Pulmonary artery endothelial cell (primary cell): ENCODE measurements around the gene C2CD2. TPM values are rescaled to one million over a fixed set of nuclear protein-coding genes. Genes with fewer than 3 reads are reported as not detected.
"Not testable (repeated sequence)": the region's sequence is repeated elsewhere in the genome, so short reads cannot be mapped to it uniquely, and the experiment has no call there.

Source experiments
- DNase-seq: peaks from one replicate; pipeline ENCODE4 v3.0.0-alpha.2; 2011; ENCODE audit warnings: low read depth, low spot score
- total RNA-seq: library from RNA; depleted of rRNA; stranded (reverse); fragments of >200 nt; gene quantifications from 2 replicates; pipeline ENCODE4 v1.2.3, GENCODE V29; 2014

The C2CD2 gene
- total RNA-seq, 1 donor from 2014 or later: 35.1 TPM

DNA sequence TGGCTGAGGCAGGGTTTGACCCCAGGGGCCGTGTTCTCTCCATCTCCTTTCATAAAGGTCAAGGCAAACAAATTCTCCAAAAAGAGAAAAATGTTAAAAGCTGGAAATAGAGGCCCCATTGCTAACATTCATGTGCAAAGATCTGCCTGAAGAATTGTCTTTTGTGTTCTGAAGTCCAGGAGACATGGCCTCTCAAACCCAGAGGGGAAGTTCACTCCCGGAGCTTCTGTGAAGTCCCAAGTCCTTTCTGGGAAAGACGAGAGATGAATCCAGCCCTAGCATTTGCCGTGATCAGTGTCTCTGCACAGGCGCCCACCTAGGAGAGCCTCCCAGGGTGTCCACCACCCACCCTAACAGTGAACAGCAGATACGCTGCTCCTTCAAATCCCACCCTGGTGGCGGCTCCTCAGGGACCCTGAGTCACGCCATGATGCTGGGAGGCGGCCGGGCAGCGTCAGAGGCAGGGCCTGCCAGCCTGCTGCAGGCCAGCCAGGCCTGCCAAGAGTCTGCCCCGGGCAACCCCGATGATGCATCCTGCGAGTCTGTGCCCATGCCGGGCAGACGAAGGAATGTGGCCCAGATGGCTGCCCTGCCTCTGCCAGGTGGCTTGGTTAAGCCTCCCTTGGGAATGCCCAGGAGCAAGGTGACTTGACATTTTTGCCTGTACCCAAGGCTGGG lies 5.2 kb upstream of the C2CD2 start:
- no peak for DNase-seq

DNA sequence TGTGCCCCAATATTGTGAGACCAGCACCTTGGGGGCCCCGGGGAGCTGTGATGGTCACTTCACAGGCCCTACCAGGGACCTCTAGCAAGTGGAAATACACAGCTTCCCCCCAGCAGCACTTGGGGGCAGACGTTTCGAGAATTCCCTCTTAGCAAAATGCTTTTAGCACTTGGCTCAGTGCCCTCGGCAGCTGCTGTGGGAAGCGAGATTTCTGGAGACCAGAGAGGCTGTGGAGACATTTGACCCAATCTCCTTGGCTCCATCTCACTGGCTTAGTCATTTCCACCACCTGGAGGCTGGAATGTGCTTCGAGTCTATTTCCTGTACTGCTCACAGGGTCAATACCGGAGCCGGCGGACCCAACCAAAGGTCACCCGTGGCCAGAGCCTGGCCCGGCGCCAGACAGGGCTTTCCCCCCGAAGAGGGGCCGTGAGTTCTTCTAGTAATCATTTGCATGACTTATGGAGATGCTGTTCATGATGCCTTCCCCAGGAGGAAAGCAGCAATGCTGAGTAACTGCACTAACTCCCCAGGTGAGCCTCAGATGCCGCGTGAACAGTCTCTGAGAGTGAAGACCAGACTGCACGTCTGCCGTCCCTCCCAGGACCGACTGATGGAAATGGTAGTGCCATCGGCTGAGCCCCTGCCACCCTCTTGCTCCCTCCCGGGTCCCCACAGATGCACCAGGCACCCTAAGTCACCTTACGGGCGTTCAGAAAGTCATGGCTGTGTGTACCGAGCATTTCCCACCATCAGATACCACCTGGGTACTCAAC lies 4.4 kb upstream of the C2CD2 start:
- DNase-seq: peak; percentile 99

DNA sequence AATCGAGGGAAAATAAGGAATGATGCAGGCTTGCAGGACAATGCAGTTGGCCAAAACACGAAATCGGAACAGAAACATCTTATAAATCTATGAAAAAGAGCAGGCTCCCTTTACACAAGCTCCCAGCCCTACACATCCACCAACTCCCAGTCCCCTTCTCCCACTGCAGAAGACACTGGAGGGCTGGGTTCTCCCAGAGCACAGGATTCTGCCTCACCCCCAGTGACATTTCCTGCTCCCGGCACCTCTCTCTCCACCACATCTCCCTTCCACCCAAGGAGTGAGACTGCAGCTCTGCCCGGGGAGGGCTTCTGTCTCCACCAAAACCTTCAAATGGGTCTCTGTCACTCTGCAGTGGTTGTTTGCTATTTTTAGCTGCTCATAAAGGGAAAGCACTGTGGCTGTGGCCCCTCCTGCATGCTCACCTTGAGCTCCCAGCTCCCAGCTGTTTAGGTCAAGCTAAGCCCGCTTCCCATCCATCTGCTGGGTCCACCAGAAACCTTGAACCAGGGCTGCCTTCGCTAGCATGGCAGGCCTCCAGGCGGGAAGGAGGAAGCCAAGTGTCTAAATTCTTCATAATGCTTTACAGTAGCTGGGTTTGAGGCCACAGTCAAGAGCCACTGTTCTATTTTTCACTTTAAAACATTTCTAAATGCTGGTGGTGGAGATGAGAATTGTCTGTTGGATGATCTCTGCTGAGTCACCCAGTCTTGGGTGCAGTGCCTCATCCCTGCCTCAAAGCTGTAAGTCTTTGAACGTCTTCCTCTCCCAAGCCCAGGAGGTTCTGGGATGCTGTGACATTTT lies 3.3 kb upstream of the C2CD2 start:
- DNase-seq: no peak

DNA sequence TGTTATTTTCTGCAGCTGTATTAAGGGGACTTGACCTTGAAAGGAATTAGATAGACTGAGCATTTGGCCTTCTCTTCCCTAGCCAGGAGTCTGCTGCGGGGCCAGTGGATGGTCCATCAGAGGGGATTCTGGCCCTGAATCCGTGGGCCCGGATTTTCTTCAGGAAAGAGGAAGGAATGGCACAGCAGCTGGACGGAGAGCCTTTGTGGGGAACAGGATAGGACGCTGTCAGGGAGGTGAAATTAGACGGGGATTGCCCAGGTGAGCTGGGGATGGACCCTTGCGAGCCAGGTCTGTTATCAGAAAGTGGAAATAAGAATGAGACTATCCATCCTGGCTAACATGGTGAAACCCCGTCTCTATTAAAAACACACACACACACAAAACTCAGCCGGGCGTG lies 1.7 kb upstream of the C2CD2 start:
- DNase-seq: no peak

DNA sequence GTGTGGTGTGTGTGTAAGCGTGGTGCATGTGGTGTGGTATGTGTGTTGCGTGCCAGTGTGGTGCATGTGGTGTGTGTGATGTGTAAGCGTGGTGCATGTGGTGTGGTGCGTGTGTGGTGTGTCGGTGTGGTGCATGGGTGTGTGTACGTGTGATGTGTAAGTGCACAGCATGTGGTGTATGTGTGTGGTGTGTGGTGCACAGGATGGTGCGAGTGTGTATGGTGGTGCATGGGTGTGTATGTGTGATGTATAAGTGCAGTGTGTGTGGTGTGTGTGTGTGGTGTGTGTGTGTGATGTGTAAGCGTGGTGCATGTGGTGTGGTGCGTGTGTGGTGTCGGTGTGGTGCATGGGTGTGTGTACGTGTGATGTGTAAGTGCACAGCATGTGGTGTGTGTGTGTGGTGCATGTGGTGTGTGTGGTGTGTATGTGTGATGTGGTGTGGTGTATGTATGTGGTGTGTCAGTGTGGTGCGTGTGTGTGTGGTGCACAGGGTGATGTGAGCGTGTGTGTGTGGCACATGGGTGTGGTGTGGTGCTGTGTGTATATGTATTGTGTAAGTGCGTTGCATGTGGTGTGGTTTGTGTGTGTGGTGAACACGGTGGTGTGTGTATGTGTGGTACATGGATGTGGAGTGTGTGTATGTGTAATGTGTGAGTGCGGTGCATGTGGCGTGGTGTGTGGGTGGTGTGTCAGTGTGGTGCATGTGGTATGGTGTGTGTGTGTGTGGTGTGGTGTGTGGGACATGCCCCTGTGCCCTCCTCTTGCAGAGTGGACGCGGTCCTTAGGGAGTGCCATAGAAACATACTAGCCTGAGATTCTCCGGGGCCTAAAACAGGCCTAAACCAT lies 1.1 kb upstream of the C2CD2 start:
- DNase-seq: no peak

DNA sequence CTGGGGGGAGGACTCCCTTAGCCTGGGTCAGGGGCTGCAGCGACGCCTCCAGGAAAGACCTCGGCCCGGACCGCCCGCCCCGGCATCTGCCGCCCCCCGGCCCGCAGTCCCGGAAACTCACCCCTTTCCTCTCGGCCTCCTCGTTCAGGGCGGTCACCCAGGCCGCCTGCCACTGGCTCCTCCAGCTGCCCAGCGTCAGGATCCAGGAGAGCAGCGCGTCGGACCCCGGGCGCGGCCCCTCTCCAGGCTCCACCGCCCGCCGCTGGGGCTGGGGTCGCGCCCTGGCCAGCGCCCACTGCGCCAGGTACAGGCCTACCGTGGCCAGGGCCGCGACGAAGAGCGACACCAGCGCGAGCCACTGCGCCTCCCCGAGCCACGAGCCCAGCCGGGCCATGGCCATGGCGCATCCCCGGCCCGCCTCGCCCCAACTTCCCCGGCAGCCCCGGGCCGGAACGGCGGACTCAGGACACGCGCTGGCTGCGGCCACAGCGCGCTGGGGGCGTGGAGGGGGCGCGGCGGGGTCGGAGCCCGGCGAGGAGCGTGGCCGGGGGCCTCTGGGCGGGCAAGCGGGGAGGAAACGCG lies 478 bp downstream of the C2CD2 start:
- DNase-seq: no peak

DNA sequence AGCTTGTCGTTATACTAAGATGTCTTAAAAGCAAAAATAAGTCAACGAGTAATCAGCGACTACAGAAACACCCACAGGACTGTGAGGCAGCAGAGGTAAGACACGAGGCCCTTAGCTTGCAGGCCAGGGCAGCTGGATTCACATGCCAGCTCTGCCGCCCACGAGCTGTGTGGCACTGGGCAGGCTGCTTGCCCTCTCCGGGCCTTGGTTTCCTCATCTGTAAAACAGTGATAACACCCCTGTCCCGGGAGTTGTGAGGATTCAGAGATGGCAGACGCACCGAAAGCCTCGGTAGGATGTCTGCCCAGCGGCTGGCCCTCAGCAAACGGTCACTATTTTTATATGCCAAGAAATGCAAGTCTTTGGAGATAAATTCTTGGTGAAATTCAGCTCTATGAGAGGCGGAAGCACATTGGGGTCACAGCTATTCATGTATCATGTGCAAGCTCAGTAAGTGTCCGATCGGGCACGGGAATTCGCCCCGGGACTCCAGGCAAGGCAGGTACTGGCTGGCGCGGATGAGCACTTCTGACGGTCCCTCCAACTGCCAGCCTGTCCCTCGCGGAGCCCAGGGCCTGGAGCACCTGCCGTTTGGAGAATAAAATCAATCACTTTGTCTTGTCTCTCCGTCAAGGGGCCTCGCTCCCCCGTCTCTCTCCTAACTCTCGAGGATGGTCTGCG lies 1.1 kb downstream of the C2CD2 start:
- DNase-seq: no peak

DNA sequence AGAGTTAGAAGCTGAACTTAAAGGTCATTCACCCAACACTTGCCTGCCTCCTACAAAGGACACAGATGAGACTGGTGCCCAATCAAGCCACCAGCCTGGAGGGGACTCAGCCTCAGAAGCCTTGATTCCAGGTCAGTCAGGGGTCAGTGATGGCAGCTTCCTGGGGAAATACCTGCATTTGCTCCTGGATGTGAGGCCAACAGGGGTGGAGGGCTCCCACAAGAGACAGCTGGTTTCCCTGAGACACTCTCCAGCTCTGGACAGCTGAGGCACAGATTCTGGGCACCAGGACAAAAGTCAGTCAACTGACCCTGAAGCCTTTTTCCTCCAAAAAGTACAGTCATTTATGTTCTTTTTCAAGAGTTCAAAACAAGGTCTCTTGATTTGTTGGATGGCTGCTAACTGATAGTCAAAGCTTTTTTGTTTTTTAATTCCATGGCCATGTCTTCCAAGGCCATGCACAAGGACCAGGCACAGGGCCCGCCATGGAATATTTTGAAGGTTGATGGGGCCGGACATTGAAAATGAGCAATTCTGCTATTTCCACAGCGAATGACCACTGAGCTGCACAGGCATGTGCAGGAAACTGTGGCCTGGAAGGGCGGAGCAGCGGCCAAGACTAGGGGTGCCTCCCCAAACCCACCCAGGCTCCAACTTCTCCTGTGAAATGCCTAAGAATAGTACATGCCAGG lies 1.8 kb downstream of the C2CD2 start:
- no peak for DNase-seq

DNA sequence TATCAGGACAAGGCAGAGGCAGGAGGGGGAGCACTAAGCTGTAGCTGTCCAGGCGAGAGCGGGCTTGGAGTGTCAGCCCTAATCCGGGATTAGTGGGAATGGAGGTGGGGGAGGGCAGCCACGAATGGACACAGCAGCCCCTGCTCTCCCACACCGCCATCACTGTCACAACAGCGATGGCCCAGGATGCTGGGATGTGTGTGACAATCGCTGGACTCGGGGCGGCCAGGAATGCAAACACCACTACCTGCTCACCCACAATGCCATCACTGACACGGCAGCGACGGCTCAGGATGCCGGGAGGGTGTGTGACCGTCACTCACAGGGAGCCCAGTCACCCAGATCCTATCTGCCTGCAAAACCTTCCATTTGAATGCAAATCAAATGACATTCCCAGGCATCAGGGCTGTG lies 2.9 kb downstream of the C2CD2 start:
- DNase-seq: no peak

DNA sequence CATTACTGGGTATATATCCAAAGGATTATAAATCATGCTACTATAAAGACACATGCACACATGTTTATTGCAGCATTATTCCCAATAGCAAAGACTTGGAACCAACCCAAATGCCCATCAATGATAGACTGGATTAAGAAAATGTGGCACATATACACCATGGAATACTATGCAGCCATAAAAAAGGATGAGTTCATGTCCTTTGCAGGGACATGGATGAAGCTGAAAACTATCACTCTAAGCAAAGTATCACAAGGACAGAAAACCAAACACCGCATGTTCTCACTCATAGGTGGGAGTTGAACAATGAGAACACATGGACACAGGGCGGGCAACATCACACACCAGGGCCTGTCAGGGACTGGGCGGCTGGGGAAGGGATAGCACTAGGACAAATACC lies 4.2 kb downstream of the C2CD2 start:
- DNase-seq: not testable (repeated sequence)

DNA sequence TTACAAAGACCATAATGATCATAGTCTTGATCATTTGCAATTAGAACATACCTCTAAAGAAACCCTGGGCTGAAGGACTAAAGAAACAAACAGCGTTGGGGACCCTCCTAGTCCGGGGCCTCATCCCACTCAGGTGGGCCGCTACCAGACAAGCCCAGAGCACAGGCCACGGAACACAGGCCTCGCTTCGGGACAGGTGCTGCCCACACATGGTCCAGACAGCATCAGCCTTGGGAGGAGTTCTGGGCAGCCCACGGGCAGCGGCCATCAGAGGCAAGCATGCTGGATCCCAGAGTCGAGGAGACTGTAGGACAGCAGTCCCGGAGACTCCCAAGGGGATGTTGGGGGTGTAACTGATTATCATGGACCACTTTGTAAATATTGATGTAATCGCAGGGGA lies 4.9 kb downstream of the C2CD2 start:
- no peak for DNase-seq

DNA sequence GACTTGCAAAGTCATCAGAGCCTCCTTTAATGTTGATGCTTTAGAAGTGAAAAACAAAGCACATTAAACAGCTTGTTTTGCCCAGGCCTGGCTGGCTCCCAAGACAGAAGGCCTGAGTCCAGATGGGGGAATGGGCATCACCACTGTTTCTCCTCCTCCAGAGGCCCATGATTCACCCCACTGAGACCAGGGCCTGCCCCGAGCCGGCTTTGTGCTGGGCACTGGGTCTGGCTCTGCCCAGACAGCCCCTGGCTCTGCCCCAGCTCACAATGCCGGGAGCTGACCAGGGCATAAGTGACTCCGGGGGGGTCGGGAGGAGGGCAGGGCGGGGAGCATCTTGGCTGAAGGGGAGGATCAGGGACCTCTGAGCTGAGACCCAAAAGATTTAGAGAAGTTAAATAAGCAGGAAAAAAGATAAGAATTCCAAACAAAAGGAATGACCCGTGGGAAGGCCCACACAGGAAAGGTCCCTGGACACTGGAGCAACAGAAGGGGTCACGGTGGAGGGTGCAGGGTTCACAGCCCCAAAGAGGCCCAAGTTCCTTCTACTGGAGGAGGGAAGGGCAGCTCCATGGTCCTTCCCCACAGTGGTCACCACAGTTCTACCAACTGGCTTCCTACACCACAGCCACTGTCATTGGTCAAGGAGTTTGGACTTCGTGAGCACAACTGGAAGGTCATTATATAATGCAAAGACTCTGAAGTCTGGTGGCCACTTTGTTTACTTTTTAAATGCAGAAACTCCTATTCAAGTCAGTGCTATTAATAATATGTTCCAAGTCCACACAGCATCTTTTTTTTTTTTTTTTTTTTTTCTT lies 5.5 kb downstream of the C2CD2 start:
- peak; percentile 57 for DNase-seq

DNA sequence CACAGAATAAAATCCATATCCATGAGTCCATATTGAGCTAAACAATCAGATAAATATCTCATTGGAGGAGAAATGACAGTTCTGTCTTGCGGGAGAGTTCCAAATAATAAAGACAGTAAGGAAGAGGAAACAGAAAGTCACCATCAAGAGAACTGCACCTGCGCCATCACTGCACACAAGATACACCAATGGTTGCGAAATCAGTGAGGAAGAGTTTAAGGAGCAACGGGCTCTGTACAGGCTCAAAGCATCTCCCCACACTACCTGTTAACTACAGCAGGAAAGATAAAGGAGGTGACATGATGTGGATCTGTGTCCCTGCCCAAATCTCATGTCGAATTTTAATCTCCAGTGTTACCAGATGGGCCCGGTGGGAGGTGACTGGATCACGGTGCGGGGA lies 7.8 kb downstream of the C2CD2 start:
- no peak for DNase-seq

DNA sequence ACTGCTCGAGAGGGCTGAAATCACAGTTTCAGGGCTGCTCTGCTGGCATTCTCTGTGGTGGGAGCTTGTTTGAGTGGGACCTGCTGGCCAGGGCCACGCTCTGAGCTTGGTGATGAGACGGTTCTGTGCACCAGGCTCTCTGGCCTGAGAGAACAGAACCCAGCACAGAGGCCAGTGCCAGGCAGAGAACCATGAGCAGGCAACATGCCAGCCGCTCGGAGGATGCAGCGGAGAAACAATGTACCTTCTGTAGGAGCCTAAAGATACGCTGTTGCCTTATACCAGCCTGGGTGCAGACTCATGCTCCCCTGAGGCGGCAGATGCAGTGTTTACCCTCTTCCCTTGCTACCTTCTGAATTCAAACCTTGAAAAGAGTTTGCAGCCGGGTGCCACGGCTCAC lies 10.0 kb downstream of the C2CD2 start:
- DNase-seq: no peak

DNA sequence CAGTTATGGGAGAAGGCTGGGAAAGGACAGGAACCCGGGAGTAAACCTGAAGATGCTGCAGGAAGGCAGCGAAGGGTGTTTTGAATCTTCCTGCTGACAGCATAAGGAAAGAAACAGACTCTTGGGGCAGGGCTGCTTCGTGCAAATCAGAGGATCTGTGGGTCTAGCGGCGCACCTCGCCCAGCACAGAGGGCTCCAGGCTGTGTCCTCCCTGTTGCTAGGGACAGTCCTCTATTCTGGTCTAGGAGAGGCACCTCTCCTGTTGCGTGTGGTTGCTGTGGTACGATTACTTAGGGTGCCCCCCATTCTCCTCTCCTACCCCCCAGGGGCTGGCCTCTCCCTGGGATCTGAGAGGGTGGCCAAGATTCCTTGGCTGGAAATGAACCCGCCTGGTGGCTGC lies 11.4 kb downstream of the C2CD2 start:
- DNase-seq: no peak

DNA sequence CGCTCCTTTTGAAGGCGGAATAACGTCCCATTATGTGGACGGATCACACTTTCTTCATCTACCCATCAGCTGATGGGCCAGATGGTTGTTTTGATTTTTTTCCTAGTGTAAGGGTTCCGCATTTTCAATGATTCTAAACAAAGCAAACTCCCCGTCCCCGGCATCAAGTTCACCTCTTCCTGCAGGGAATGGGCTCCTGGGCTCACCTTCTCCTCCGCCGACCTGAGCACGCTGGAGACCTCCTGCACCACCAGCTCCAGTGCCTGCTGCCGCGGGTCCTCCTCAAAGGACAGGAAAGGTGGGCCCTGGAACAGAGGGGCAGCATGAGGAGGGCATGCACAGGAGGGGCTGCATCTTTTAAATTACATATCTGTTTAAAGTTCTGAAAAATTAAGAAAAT lies 11.9 kb downstream of the C2CD2 start:
- no peak for DNase-seq

DNA sequence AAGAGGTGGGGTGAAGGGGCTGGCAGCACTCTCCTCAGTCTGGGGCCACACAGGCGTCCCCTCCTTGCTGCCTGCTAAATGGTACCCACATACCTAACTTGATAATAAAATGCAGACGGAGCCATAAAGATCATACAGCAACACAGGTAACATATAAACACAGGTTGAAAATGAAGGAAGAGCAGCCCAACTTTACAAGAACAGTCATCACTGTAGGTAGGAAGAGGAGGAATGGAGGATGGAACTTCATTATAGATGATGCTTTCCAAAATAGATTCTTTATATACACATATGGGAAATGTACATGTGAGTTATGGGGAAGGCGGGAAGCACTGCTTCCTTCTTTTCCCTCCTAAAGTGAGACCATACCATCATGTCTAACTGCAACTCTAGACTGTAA lies 13.4 kb downstream of the C2CD2 start:
- no peak for DNase-seq

DNA sequence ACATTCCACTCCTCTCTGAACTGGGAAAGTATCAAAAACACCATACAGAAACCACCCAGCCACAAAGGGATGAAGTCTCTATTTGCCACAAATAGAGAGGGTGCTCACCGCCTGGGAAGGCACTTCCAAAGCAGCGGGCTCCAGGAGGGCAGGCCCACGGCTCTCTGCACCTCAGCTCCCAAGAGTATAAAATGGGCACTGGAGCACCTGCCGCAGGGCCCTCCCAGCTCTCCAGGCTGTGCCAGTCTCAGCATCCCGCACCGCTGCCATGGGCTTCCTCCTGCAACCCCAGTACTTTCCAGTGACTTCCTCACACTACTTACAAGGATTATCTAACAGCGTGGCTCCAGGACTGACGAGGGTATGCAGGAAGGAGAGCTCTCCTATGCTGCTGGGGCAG lies 14.4 kb downstream of the C2CD2 start:
- no peak for DNase-seq
